NCI-H82 treated with DMSO at 0.1 percent for 48 hours (cell line): ENCODE results near the gene CDKAL1.

ENCODE experiments used
- DNase-seq: peaks from one replicate; lab custom pipeline; 2025; ENCODE audit not compliant: unreplicated experiment; lab: John Stamatoyannopoulos, UW

The CDKAL1 gene

GRCh38 chr6:21095462-21095861 lies 561.2 kb downstream of the CDKAL1 start:
- no peak for DNase-seq

DNA sequence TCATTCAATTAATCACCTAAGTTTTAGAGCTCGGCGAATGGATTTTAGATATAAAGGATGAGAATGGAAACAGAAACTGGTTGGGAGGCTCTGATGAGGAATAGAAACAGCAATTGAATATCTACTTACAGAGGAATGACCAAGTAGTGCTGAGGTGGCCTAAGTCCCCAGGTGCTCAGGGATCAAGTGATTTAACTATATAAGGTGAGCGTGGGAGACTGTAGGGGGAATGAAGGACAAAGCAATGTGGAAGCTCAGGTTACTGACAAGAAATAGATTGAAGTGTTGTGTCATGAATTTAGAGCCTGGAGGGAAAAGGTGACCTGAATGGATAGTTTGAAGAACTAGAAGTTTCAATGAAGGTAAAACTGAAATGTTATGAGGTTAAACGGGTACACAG lies 563.9 kb downstream of the CDKAL1 start:
- DNase-seq = no peak

DNA sequence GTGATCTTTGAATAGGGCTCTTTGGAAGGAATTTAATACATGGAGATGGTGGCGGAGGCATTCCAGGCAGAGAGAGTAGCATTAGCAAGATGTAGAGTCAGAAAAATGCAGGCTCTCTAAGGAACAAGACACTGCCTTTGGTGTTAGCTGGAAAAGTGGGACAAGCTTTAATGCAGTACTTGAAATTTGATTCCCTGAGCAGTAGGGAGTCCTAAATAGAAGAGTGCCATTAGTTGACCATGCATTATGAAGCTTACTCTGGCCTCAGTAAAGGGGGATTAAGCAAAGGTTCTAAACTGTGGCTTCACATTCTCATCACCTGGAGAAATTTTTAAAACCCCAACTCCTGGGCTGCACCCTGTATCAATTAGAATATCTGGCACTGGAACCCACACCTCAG lies 564.5 kb downstream of the CDKAL1 start:
- DNase-seq = no peak

DNA sequence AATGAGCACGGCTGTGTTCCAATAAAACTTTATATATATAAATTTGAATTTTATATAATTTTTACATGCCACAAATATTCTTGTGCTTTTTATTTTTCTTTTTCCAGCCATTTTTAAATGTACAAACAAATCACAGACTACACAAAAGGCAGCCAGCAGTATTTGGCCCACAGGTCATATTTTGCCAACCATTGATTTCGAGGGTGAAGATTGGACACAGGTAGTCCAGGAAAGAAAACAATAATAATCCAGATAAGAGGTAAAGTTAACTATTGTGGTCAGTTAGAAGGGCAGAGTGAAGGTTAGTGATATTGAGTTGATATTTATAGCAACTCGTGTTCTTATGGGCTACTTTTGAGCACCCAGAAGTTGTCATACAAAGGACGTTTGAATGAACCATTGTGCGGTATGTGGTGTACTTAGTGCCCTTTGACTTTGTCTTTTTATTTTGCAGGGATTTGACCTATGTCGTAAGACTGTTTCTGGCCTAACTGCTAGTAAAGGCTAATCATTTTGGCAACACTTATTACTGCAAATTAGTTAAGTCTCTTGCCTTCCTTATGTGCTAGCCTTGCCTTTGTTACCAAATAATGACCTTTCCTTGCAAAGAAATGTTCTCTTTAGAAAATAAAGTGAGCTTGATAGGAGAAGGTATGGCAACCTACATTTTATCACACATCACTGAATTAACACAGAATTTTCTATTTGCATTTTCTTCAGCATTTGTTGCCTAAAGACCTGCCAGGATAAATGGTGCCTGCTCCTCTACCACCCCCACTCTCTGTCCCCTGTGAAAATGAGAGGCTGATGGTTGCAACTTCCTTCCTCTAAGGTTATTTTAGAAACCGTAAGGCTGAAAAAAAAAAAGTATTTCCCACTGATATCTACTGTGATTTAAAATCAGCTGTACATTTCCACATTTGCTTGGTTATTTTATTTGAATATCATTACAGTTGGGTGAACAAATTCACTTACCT lies 565.4 kb downstream of the CDKAL1 start:
- no peak for DNase-seq

DNA sequence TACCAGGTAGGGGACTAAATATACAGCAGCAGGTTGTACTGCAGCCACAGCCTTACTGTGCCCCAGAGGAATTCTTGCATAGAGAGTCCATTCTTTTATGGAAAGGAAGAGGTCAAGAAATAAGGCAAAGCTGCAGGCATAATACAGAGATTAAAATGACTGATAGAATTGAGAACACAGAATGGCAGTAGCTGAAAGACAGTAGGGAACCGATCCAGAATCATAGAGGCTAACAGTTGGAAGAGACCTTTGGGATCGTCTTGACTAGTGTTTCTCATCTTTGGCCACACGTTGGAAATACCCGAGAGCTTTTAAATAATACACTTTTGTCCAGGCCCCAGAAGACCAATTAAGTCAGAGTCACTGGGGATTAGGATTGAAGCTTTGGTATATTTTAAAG lies 566.7 kb downstream of the CDKAL1 start:
- no peak for DNase-seq

DNA sequence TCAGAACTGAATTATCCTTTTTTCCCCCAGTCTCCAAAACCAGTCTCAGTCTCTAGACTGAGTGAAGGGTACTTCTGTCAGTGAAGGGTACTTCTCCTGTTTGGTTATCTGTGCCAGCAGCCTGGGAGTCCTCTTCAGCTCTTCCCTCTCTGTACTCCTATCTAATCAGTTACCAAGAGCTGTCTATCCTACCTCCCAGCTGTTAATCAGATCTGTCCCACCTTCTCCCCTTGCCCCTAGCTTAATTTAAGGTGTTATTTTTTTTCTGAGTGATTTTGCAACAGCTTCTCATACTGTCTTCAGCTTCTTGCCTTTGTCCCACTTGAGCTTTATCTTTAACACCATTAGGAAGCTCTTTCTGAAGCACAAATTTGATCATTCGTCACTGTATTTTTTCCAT lies 567.4 kb downstream of the CDKAL1 start:
- no peak for DNase-seq

DNA sequence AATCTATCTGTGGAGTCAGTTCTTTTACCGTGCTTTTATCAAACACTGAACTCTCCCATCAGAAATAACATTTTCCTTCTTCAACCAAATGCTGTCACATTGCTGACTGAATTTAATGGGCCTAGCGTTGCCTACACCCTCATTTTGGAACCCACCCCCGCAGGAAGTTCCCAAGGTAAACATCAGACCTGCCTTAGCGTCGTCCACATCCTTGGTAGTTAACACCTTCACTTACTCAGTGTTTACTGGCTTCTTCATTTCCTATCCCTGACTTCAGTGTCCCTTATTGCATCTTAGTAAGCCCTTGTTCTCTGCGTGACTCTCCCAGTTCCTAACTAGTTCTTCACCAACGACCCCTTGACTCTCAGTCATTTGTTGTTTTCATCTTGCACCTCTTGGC lies 567.9 kb downstream of the CDKAL1 start:
- DNase-seq = no peak

DNA sequence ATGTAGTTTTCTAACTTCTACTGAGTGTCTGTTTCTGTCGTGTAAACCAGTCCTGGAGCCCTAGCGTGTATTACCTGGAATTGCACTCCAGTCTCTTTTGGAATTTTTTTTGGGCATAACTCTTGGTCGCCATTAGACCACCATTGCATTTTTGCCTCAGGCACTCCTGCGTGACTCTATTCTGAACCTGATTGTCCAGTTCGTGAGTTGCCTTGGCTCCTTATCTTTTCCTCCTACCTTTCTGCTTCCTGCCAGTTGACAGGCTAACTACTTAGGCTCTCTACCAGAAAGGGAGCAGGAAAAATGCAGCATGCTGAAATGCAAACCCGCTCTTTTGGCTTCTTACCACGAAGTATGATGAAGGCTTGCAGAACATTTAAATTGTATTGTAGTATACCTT lies 568.4 kb downstream of the CDKAL1 start:
- DNase-seq = no peak

DNA sequence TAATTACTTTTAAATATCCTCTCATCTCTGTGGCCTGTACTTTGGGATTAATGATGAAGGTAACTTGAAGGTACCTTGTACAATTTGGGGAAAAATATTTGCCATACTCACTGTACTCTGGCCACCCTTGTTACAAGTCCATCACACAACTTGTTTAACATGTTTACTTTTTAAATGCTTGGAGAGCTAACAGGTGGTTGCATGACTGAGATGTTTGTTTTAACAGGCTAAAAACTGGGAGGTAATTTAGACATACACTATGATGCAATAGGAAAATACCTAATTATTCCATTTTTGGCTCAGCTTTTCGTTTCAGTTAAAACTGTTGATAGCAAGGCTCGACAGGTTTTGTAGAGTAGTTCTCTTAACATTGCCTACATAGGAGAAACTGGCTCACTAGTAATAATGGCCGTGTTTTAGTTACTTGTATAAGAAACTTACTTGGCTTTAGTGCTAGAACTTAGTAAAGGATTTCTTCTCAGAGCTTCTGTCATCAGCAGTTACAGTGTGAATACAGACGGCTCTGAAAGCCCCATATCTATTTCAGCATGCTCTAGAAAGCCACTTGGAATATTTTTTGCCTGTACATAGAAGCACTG lies 569.5 kb downstream of the CDKAL1 start:
- DNase-seq = no peak

DNA sequence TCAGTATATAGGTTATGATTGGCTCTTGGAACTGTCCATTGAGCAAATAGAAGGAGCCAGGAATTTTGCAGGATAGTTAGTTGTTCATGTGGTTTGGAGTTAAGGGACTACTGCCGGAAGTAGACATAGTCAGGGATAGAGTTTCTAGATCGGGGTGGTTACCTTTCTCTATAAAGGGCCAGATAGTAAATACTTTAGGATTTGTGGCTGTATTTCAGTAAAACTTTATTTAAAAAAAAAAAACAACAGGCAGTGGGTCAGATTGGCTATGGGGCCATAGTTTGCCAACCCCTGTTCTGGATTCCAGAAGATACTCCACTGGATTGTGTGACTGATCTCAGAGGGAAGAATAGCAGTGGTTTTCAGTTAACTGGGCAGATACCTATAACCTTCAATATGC lies 570.0 kb downstream of the CDKAL1 start:
- DNase-seq = no peak

DNA sequence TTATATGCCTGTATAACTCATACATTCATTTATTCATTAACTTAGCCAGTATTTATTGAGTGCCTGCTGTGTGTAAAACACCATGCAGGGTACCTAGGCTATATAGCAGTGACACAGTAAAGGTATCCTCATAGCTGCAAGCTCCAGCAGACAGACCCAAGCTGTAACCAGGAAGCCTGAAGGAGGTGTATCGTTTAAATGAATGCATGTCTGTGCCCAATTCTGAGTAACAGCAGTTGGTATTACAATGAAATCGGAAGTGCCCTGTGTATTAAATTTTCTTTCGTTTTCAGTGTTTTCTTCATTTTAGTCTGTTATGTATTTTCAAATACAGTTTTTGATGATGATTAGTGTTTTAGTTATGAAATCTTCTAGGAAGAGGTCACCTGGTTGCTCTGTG lies 573.5 kb downstream of the CDKAL1 start:
- DNase-seq = no peak

GRCh38 chr6:21109391-21110178 lies 575.3 kb downstream of the CDKAL1 start:
- no peak for DNase-seq

GRCh38 chr6:21110684-21111083 lies 576.4 kb downstream of the CDKAL1 start:
- DNase-seq = no peak

DNA sequence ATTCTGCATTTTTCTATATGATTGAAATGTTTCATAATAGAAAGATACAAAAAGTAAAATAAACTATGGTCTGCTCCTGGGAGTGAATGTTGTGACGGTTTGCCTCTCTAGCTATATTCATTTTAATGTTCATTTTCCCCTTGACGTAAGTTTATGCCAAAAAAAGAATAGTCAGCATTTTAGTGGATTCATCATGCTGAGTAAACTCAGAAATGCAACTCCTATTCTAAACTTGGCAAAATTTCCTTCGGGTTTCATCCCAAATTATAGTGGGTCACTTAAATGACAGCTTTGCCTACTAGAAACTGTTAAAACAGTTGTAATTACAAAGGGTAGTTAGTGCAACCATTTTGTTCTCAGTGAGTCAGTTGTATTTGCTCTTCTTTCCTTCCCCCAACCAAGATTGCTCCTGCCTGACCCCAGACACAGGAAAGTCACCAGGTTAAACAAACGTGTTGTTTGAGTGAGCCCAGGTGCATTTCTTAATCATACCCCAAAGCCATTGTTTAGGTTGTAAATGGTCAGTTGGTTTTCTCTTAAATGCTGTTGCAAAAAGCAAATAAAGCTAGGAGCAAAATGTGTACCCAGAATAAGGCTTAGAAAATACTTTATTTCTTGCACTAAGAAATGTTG lies 577.0 kb downstream of the CDKAL1 start:
- no peak for DNase-seq

DNA sequence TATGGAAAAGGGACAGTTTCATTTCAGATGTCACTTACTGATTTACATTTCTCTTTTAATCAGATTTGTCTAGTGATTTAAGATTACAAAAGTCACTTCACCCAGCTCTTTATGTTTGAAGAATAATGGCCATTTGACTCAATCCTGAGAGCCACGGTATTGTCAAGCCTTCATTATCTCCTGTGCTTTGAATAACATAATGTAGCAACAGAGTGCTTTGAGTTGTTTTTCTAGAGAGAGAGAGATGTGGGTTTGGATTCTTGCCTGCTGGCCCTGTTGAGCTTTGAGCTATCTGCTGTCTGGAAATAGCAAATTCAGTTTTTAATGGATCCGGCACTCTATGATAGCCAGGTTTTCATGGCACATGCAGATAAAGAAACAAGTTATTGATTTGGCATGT lies 580.9 kb downstream of the CDKAL1 start:
- DNase-seq = no peak

- no peak for DNase-seq
Observed at GRCh38 chr6:21116736-21117135, 582.5 kb downstream of the CDKAL1 start.

DNA sequence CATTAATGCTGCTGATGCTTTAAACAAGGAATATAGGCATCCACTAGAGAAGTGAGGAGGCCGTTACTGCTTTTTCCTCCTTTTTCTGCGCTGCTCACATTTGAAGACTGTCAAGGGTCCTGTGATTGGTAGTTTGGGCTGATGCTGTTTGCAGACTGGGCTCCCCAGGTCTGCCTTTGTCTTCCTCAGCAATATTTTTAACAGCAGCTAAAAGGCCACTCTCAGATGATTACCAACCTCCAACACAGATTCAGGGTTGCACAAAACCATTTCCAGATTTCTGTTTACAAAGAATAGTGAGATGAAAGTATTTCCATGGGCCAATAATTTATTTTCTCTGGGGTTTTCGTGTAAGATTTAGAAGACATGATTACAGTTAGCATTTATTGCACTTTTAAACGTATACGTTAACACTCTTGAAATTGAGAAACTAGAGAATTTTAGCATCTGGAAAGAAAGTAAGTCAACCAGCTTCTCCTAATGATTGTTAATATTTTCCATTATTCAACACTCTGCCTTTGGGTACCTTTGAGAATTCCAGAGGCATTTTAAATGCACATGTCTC lies 584.0 kb downstream of the CDKAL1 start:
- DNase-seq = no peak

DNA sequence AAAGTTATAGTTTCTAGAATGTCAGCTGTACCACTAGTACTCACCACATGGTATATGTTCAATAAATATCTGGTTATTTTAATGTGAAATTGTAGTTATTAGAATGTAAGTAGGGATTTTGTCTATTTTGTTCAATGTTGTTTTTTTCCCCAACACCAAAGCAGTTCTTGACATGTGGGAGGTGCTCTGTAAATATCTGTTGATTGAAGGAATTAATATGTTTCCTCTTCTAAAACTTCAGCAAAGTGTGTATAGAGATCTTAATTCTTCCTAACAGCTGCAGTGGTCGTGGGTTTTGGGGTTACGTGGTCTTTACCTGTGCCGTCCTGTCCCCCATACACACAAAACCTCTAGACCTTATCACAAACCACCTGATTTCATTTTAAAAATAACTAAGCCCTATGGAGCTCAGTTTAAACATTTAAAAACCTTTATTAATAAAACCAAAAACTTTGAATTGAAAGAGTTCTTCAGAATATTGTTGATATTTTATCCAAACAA lies 587.4 kb downstream of the CDKAL1 start:
- DNase-seq = no peak

GRCh38 chr6:21123507-21124436 lies 589.5 kb downstream of the CDKAL1 start:
- DNase-seq = no peak

- no peak for DNase-seq
Observed at GRCh38 chr6:21128601-21129000, 594.3 kb downstream of the CDKAL1 start.
